HG02870 (cell line): Measurements from ENCODE around the gene PALM.

Source experiments
- ATAC-seq: cut with Tn5 transposase; IDR thresholded peaks from one replicate; pipeline ENCODE4 v1.9.1; 2021; ENCODE audit warnings: mild to moderate bottlenecking, moderate library complexity; ENCODE audit not compliant: unreplicated experiment

Gene PALM

DNA sequence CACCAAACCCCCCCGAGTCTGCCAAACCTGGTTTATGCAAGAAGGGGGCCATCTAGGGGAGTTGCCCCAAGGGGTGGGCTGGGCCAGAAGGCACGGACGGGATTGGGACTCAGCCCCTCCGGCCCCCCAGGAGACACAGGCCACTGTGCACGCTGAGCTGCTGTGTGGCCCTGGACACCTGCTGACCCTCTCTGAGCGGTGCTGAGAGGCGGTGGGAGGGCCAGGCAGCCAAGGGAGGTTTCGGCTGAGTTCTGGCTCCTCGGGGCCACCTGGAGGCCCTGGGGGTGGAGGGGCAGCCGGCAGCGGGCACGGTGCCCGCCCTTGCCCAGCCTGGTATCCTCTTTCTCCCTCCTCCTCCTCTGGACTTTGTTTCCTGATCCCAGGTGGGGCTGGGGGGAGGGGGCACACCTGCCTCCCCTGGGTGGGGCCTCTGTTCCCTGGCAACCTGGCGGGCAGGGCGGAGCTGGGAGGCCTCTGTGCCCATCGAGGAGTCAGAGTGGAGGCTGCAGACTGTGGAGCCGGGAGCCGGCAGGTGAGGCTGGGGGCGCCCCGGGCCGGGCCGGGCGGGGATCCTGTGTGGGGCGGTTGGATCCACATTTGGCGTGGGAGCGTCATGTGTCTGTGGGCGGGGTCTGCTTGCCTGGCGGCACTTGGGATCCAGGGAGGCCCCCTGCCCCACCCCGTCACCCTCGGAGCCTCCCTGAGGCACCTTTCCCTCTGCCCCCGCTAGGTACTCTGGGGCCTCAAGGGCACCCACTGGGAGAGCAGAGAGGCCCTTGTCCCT, 42.1 kb downstream of the PALM start, which contains the start of gene MISP:
Gene MISP (plus strand): TSS at position 473 of the 784 bp plus-strand sequence. CDS start 5,835 bp downstream, outside the sequence.
- no peak for ATAC-seq

DNA sequence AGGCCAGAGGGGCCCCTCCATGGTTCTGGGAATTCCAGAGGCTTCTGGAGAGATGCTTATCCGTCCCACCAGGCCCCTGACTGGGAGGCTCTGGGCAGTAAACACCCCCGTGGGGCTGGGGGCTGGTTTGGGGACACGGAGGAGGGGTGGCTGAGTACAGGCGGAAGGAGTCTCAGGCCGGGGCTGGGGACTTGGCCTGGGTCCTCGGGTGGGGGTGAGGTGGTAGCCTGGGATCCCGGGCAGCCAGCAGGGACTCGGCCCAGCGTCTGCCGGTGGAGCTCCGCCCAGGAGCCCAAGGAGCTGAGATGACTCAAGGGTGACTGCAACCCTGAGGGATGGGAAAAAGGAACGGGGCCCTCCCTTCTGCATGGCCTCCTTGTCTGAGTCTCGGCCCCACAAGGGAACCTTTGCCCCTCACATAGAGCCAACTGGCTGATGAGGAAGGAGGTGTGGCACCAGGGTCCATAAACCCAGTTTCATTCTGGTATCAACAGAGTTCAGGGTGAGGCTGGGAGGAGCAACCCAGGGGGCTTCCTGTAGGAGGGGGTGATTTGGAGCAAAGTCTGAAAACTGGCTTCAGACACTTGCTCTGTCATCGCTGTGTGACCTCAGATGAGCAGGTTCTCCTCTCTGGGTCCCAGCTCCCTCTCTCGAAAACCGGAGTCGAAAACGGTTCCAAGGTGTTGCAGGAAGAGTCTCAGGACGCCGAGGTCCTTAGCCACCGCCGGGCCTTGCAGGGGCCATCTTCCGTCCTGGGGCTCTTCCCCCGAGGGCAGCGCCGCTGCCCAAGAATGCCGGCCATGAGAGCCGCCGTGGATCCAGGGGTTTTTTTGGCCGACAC, 43.0 kb downstream of the PALM start:
- ATAC-seq = no peak

DNA sequence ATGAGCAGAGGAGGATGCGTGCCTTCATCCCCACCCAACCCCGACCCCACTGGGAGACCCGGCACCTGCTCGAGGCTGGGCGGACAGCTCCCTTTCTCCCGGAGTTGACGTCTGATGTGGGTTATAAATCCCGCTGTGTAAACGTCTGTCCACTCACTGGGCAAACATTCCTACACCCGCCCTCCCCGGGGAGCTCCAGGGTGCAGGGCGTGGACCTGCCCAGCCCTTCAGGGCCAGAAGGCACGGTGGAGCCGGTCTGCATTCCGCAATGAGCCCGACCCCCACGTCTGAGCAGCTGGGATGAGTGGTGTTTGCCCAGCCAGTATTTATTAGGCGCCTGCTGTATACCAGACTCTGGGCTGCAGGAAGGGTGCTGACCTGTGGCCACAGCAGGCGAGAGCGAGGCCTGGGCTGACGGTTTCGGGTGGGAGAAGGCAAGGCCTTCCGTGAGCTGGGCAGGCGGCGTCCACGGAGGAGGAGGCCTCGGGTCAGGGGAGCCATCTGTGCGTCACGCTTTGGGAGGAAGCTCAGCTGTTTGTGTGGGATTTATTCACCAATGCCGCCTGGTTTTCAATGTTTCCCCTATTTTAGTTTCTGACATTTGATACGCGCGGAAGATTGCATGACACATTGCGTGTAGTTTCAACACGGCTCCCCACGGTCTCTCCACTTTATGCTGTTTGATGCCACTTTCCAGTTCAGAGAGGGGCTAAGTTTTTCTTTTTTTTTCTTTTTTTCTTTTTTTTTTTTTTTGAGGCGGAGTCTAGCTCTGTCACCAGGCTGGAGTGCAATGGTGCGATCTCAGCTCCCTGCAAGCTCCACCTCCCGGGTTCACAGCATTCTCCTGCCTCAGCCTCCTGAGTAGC, 44.1 kb downstream of the PALM start:
- ATAC-seq = no peak

DNA sequence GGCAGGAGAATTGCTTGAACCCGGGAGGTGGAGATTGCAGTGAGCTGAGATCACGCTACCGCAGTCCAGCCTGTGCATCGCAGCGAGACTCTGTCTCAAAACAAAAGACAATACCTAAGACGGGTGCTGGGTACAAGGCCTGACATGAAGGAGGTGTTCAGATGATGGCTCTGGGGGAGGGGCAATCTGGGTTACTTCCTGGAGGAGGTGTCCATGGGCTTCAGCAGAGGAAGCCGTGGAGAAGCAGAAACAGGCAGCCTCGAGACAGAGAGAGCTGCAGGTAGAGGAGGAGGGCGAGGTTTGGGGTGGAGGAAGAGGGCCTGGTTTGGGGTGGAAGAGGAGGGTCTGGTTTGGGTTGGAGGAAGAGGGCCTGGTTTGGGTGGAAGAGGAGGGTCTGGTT, 45.8 kb downstream of the PALM start:
- no peak for ATAC-seq

DNA sequence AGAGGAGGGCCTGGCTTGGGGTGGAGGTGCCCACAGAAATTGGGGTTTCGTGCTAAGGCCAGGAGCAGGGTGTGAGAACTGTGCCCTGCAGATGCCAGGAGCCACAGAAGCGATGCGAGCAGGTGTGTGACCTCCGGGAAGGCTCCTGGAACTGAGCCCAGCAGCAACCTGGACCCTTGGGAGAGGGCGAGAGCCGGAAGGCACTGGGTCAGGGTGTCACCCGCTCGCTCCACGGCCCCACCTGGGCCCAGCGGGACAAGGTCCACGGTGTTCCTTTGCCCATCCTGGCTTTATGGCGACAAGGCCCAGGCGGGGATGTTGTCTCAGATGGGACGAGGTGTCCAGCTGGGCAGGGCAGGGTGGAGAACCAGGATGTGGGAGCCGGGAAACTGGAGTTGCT, 46.3 kb downstream of the PALM start:
- no peak for ATAC-seq

DNA sequence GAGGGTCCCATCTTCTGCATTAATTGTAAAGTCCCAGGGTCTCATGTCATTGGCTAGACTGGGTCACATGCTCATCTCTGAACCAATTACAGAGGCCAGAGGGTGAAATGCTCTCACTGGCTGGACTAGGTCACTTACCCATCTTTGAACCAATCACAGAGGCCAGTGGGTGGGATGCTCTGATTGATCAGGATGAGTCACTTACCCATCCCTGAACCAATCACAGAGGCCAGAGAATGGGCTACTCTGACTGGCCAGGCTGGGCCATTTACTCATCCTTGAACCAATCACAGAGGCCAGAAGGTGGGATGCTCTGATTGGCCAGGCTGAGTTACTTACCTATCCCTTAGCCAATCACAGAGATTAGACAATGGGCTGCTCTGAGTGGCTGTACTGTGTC, 47.5 kb downstream of the PALM start:
- ATAC-seq = no peak

DNA sequence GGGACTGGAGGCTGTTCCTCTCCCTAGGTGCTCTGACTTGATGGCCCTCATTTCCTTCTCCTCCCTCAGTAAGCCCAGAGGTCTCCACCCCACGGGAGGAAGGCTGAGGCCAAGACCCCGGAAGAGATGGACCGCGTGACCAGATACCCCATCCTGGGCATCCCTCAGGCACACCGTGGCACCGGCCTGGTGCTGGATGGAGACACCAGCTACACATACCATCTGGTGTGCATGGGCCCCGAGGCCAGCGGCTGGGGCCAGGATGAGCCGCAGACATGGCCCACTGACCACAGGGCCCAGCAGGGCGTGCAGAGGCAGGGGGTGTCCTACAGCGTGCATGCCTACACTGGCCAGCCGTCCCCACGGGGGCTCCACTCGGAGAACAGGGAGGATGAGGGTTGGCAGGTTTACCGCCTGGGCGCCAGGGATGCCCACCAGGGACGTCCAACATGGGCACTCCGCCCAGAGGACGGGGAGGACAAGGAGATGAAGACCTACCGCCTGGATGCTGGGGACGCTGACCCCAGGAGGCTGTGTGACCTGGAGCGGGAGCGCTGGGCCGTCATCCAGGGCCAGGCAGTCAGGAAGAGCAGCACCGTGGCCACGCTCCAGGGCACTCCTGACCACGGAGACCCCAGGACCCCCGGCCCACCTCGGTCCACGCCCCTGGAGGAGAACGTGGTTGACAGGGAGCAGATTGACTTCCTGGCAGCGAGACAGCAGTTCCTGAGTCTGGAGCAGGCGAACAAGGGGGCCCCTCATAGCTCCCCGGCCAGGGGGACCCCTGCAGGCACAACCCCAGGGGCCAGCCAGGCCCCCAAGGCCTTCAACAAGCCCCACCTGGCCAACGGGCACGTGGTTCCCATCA, 48.3 kb downstream of the PALM start:
- ATAC-seq = no peak

DNA sequence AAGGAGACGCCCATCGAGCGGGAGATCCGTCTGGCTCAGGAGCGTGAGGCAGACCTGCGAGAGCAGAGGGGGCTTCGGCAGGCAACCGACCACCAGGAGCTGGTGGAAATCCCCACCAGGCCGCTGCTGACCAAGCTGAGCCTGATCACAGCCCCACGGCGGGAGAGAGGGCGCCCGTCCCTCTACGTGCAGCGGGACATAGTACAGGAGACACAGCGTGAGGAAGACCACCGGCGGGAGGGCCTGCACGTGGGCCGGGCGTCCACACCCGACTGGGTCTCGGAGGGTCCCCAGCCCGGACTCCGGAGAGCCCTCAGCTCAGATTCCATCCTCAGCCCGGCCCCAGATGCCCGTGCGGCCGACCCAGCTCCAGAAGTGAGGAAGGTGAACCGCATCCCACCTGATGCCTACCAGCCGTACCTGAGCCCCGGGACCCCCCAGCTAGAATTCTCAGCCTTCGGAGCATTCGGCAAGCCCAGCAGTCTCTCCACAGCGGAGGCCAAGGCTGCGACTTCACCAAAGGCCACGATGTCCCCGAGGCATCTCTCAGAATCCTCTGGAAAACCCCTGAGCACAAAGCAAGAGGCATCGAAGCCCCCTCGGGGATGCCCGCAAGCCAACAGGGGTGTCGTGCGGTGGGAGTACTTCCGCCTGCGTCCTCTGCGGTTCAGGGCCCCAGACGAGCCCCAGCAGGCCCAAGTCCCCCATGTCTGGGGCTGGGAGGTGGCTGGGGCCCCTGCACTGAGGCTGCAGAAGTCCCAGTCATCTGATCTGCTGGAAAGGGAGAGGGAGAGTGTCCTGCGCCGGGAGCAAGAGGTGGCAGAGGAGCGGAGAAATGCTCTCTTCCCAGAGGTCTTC, 49.3 kb downstream of the PALM start:
- ATAC-seq = no peak

DNA sequence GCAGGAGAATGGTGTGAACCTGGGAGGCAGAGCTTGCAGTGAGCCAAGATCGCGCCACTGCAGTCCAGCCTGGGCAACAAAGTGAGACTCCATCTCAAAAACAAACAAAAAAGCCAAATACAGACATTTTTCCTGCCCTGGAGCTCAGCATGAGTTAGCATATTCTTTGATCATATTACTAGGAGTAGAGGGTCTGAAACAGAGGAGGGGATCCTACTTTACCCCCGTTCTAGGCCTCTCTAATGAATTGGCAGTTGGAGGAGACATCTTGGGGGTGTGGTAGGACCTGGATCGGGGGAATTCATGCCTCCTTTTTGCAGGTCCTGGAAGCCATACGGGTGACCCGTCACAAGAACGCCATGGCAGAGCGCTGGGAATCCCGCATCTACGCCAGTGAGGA, 54.4 kb downstream of the PALM start:
- ATAC-seq = no peak

DNA sequence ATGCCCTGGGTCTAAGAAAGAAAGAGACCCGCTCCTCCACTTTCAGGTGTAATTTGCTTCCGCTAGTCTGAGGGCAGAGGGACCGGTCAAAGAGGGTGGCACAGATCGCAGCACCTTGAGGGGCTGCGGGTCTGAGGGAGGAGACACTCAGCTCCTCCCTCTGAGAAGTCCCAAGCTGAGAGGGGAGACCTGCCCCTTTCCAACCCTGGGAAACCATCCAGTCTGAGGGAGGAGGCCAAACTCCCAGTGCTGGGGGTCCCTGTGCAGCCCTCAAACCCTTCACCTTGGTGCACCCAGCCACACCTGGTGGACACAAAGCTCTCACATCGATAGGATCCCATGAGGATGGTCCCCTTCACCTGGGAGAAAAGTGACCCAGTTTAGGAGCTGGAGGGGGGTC, 55.1 kb downstream of the PALM start:
- no peak for ATAC-seq

DNA sequence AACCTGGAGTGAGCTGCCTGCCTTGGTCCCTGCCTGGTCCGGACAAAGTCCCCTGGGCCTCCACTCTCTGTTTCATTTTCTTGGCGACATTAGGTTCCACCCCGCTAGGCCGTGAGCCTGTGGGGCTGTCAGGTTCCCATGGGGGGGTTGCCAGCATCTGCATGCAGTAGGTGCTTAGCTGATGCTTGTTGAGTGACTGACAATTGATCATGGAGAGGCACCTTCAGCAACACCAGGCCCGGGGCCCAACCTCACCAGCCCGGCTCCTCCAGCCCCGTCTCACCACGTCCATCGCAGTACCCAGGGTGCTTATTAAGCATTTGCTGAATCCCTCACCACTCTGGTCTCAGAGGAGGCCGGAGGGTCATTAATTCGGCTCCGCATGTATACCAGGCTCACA, 55.6 kb downstream of the PALM start:
- ATAC-seq = no peak

DNA sequence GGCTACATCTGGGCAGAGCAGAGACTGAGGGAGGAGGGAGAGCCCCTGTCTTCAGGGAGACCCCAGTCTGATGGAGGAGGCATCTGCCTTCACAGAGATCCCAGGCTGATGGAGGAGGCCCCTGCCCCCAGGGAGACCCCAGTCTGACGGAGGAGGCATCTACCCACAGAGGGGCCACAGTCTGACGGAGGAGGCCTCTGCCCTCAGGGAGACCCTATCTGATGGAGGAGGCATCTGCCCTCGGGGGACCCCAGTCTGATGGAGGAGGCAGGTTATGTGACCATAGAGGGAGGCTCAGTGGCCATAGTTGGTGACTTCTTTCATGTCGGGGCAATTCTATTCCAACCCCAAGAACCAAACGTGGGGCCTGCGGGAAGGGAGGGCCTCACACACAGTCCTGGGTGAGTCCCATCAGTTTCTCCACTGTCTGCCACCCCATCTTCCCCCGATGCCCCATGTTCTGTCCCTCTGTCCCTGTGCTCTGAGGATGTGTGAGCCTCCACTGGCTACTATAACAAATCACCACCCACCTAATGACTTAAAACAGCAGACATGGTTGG, 56.5 kb downstream of the PALM start:
- ATAC-seq = no peak

DNA sequence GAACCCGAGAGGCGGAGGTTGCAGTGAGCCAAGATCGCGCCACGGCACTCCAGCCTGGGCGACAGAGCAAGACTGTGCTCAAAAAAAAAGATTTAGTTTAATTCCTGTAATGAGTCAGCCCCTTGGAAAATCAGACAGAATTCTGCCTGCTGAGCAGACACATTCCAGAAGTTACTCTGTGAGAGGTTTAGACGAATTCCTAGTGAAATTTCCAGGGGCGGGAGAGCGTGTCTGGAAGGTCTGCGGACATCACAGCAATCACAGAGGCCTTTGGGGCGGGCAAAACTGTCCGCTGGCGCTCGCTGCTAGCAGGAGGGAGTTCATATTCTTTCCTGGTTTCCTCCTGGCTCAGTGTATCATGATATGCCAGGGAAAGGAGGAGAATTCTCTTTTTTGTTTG, 59.7 kb downstream of the PALM start:
- no peak for ATAC-seq

DNA sequence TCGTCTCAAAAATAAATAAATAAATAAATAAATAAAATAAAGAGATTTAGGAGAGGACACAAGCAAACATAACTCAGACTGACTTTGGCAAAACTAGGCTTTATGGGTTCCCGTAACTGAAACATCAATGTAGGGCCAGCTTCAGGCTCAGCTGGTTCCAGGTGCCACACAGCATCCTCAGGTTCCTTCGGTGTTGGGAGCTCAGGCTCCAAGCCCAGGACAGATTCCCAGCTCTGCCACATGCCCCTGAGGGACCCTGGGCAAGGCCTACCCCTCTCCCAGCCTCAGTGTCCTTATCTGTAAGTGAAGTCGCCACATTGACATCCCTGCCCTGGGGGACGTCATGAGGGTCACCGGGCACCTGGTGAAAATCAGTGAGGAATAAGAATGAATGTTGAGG, 60.9 kb downstream of the PALM start:
- ATAC-seq = no peak

DNA sequence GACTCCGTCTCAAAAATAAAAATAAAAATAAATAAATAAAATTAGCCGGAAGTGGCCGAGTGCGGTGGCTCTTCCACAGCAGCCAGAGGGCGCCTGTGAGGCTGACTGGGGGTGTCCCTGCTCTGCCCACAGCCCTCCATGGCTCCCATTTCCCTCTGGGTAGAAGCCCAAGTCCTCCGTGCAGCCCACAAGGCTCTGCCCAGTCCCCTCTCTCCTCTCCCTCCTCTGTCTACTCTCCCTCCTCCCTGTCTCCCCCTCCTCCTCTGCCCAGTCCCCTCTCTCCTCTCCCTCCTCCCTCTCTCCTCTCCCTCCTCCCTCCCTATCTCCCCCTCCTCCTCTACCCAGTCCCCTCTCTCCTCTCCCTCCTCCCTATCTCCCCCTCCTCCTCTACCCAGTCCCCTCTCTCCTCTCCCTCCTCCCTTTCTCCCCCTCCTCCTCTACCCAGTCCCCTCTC, 62.6 kb downstream of the PALM start:
- no peak for ATAC-seq

DNA sequence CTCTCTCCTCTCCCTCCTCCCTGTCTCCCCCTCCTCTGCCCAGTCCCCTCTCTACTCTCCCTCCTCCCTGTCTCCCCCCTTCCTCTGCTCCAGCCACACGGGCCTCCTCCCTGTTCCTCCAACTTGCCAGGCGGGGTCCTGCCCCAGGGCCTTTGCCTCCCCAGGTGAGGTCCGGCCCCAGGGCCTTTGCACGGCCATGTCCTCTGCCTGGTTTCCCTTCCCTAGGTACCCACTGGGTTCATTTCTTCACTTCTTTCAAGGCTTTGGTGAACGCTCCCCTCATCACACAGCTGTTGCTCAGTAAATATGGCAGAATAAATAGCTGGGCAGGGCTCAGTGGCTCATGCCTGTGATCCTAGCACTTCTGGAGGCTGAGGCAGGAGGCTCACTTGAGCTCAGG, 63.3 kb downstream of the PALM start:
- ATAC-seq = no peak

DNA sequence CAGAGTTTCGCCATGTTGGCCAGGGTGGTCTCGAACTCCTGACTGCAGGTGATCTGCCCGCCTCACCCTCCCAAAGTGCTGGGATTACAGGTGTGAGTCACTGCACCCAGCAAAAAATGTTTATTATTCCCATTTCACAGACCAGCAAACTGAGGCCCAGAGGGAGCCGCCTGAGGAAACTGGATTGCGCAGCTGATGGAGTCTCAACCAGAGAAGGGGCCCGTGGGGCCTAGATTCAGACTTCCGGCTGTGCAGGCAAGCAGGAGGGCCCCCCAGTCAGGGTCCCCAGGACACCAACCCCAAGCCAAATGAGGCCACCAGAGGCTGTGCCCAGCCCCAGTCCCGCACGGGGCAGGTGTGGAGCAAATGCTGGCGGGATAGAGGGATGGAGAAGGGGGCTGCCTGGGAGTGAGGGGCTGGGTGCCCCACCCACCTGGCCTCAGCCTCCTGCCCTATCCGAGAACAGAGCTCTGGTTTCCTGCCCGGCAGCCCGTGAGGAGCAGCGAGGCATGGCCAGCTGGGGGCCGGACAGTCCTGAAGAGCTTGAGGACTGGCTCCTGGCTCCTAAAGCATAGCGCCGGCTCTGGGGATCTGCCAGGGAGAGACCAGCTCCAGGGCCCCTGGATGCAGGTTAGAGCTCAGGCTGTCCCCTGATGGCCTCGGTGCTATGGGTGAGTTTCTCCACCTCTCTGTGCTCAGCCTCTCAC, 64.1 kb downstream of the PALM start:
- no peak for ATAC-seq

DNA sequence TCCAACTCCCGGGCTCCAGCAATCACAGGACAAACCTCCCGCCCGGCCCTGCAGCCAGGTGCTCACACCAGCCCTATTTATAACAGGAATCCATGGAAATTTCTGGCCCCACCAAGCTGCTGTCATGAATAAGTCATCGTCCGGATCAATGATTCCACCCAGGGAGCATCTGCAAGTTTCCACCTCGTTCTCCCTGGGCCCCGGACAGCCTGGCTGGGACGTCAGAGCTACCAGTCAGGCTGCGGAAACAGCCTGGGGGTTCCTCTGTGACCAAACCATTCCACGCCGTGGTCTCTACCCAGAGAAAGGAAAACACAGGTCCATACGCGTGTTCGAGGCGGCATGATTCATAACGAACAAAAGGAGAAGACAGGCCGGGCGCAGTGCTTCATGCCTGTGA, 67.8 kb downstream of the PALM start:
- ATAC-seq = no peak
